HCT116 (cell line): ENCODE measurements around the gene DSTYK. TPM values are rescaled to one million over a fixed set of nuclear protein-coding genes. Genes with fewer than 3 reads are reported as not detected.

Source experiments
- ATAC-seq: fragments of 200-7000 bp; cut with Tn5 transposase; 2 replicates; pipeline ENCODE4 v1.9.1; 2020; ENCODE audit warnings: mild to moderate bottlenecking, moderate library complexity
- BruUV-seq: library from RNA; stranded (reverse); fragments of 400-500 nt; replicated peaks from 2 replicates; lab custom pipeline; 2021; lab: Mats Ljungman, UMichigan
- CTCF ChIA-PET: fragments of 300-600 bp; sonication (Branson Sonifier 250); formaldehyde crosslinking; loops from one replicate; lab custom pipeline; 2021; ENCODE audit warnings: antibody characterized with exemption; lab: Charles Lee
- POLR2A ChIA-PET: fragments of 300-600, 350-600 bp; sonication (Branson Sonifier 250); formaldehyde crosslinking; loops from one replicate; lab custom pipeline; 2021; ENCODE audit warnings: antibody characterized with exemption; lab: Charles Lee
- RAD21 ChIA-PET, 2 experiments: fragments of 300-600 bp; sonication (Branson Sonifier 250); formaldehyde crosslinking; loops; one replicate each; lab custom pipeline; 2023; ENCODE audit warnings: low total read pairs in 2 of 2; ENCODE audit not compliant: uncharacterized antibody in 2 of 2, unreplicated experiment in 2 of 2, low non-redundant PET in 1 of 2; lab: Charles Lee
- DNase-seq: peaks from one replicate; pipeline ENCODE4 v3.0.0-alpha.2; 2010; ENCODE audit warnings: low read depth, low spot score
- H2AFZ ChIP-seq: fragments of 200-600 bp; shearing (Covaris generic), sonication (generic); 2 replicates; pipeline ENCODE4 v1.6.1; 2017; ENCODE audit warnings: low read depth, mixed run types, mixed read lengths, antibody characterized with exemption, low read length; ENCODE audit not compliant: poor library complexity, severe bottlenecking
- H3K27ac ChIP-seq: 2 replicates; pipeline ENCODE4 v1.5.1; 2012; ENCODE audit warnings: low read depth, low read length
- H3K27me3 ChIP-seq: fragments of 200-600 bp; sonication (generic); 2 replicates; pipeline ENCODE4 v1.6.1; 2016; ENCODE audit warnings: mixed run types, low read length, mixed read lengths; ENCODE audit not compliant: insufficient read depth
- H3K36me3 ChIP-seq, 2 experiments: fragments of 200-500 bp in 1 of 2; fragments of 200-600 bp in 1 of 2; sonication (Bioruptor generic) in 1 of 2; sonication (generic) in 1 of 2; 2 replicates each; pipeline versions ENCODE4 v1.5.1 to v1.6.1; 2014 to 2016; ENCODE audit warnings: low read length in 2 of 2, inconsistent platforms in 1 of 2, mixed read lengths in 1 of 2, mixed run types in 1 of 2; ENCODE audit not compliant: insufficient read depth in 2 of 2, control insufficient read depth in 1 of 2
- H3K4me1 ChIP-seq, 2 experiments: fragments of 200-600 bp in 1 of 2; sonication (generic) in 1 of 2; 2 replicates each; pipeline versions ENCODE4 v1.5.1 to v1.6.1; 2012 to 2017; ENCODE audit warnings: low read length in 2 of 2, inconsistent platforms in 1 of 2, mild to moderate bottlenecking in 1 of 2, mixed read lengths in 1 of 2, mixed run types in 1 of 2, moderate library complexity in 1 of 2; ENCODE audit not compliant: insufficient read depth in 2 of 2, control insufficient read depth in 1 of 2
- H3K4me2 ChIP-seq: fragments of 200-600 bp; sonication (generic); 2 replicates; pipeline ENCODE4 v1.6.1; 2017; ENCODE audit warnings: mixed run types, low read length, mixed read lengths
- H3K4me3 ChIP-seq, 2 experiments: fragments of 200-600 bp in 1 of 2; sonication (generic) in 1 of 2; replicated peaks in 1 of 2; 2 replicates each; pipeline ENCODE4 v1.5.1; 2011 to 2016; ENCODE audit warnings: low read length in 2 of 2, control low read depth in 1 of 2, low read depth in 1 of 2, mild to moderate bottlenecking in 1 of 2, mixed read lengths in 1 of 2, mixed run types in 1 of 2
- H3K79me2 ChIP-seq: fragments of 200-600 bp; sonication (generic); 2 replicates; pipeline ENCODE4 v1.6.1; 2017; ENCODE audit warnings: mild to moderate bottlenecking, mixed run types, low read length, moderate library complexity, mixed read lengths; ENCODE audit not compliant: insufficient read depth
- H3K9ac ChIP-seq: fragments of 200-600 bp; sonication (generic); 2 replicates; pipeline ENCODE4 v1.6.1; 2016; ENCODE audit warnings: low read length, mixed read lengths
- H3K9me2 ChIP-seq: fragments of 200-600 bp; sonication (generic), shearing (Covaris generic); 2 replicates; pipeline ENCODE4 v1.6.1; 2017; ENCODE audit warnings: mixed run types, mild to moderate bottlenecking, moderate library complexity; ENCODE audit not compliant: insufficient read depth
- H3K9me3 ChIP-seq, 2 experiments: fragments of 200-500 bp in 1 of 2; fragments of 200-600 bp in 1 of 2; sonication (Bioruptor generic) in 1 of 2; sonication (generic) in 1 of 2; 2 replicates each; pipeline ENCODE4 v1.6.1; 2014 to 2017; ENCODE audit warnings: low read length in 2 of 2, mixed read lengths in 2 of 2, inconsistent platforms in 1 of 2, low read depth in 1 of 2, mild to moderate bottlenecking in 1 of 2, mixed run types in 1 of 2, moderate library complexity in 1 of 2; ENCODE audit not compliant: control insufficient read depth in 1 of 2, insufficient read depth in 1 of 2
- H4K20me1 ChIP-seq: fragments of 200-600 bp; sonication (generic), shearing (Covaris generic); 2 replicates; pipeline ENCODE4 v1.6.1; 2017; ENCODE audit warnings: mixed run types, mild to moderate bottlenecking, moderate library complexity; ENCODE audit not compliant: insufficient read depth
- ELF1 ChIP-seq: IDR thresholded peaks from 2 replicates; pipeline ENCODE4 v1.6.1; 2012; ENCODE audit warnings: low read depth, borderline replicate concordance
- EZH2 ChIP-seq: fragments of 200-600 bp; sonication (generic); IDR thresholded peaks from 2 replicates; pipeline ENCODE4 v1.6.1; 2017; ENCODE audit warnings: antibody characterized with exemption, mixed run types
- FOSL1 ChIP-seq: IDR thresholded peaks from 2 replicates; pipeline ENCODE4 v1.6.1; 2012; ENCODE audit warnings: low read depth
- SIN3A ChIP-seq: IDR thresholded peaks from 2 replicates; pipeline ENCODE4 v1.6.1; 2012; ENCODE audit warnings: low read depth
- YY1 ChIP-seq: IDR thresholded peaks from 2 replicates; pipeline ENCODE4 v1.6.1; 2011; ENCODE audit warnings: low read length, low read depth, moderate library complexity, mild to moderate bottlenecking; ENCODE audit not compliant: insufficient replicate concordance; ENCODE audit errors: extremely low read depth
- ZNF274 ChIP-seq: fragments of 200-500 bp; sonication (Bioruptor generic); IDR thresholded peaks from 2 replicates; pipeline ENCODE4 v1.6.1; 2014; ENCODE audit warnings: mild to moderate bottlenecking, low read depth, low read length, inconsistent platforms
- intact Hi-C: fragments of 100-400 bp; cut with micrococcal nuclease; formaldehyde crosslinking; loops from 2 replicates; pipeline ENCODE4 v1.10.0; 2022
- total RNA-seq: library from RNA; stranded (reverse); gene quantifications from one replicate; pipeline ENCODE4 v1.2.1, GENCODE V29; 2021; ENCODE audit not compliant: unreplicated experiment
- TF ChIP-seq, protein P1 (sequence below): IDR thresholded peaks from 2 replicates; pipeline ENCODE4 v1.6.1; 2012
- TF ChIP-seq, protein P2 (sequence below), 3 experiments: fragments of 200-600 bp in 1 of 3; sonication (generic) in 1 of 3; IDR thresholded peaks in 2 of 3; conservative IDR thresholded peaks in 1 of 3; 2 replicates each; pipeline ENCODE4 v1.5.1; 2012 to 2017; ENCODE audit warnings: low read depth in 2 of 3, low read length in 2 of 3, antibody characterized with exemption in 1 of 3, borderline replicate concordance in 1 of 3, control low read depth in 1 of 3, mild to moderate bottlenecking in 1 of 3, mixed read lengths in 1 of 3, mixed run types in 1 of 3, moderate library complexity in 1 of 3; ENCODE audit not compliant: insufficient read depth in 1 of 3
- TF ChIP-seq, protein P3 (sequence below): IDR thresholded peaks from 2 replicates; pipeline ENCODE4 v1.6.1; 2011; ENCODE audit warnings: mild to moderate bottlenecking, low read length, moderate library complexity; ENCODE audit not compliant: insufficient replicate concordance; ENCODE audit errors: extremely low read depth

The DSTYK gene
- total RNA-seq, 1 experiment from 2014 or later, result 6.6 TPM

DNA sequence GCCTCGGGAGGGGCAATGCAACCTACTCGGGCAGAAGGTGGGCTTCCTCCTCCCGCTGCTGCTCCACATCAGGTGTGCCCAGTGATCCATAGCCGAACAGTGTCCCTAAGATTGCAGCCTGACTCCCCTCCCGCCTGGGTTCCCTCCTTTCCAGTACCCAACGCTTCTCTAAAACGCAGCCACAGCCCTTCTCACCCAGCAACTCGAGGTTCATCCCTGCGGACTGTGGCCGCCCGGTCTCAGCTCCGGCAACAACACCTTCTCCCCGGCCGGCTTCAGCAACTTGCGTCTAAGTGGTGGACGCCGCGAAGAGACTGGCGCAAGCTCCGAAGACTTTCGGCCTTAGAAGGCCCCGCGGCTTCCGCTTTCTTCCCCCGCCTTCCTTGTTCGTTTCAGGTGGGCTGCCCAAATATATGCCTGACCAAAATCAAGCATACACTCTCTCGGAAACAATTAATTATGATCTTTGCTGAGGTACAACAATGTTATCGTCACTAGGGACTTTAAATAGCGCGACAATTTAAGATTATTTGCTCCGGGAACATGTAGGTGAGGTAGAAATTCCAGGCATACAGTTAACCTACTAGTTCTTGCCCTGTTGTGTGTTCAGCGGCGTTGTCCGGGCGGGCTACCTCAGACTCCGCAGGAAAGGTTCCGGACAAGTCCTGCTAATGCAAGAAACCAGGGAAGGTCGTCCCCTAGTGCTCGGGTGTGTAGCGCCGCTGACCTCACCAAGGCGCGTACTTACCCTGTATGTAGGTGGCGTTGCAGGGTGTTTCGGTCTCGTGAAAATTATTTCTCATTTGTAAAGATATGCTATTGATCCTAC is 89.6 kb downstream of the DSTYK start, which contains the start of gene RBBP5 (continued):
- TF ChIP-seq EZH2, result no peak
- TF ChIP-seq SIN3A, result peak; percentile 86
- TF ChIP-seq, protein P1, sequence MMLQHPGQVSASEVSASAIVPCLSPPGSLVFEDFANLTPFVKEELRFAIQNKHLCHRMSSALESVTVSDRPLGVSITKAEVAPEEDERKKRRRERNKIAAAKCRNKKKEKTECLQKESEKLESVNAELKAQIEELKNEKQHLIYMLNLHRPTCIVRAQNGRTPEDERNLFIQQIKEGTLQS, result no peak
- TF ChIP-seq YY1, result peak; percentile 88

DNA sequence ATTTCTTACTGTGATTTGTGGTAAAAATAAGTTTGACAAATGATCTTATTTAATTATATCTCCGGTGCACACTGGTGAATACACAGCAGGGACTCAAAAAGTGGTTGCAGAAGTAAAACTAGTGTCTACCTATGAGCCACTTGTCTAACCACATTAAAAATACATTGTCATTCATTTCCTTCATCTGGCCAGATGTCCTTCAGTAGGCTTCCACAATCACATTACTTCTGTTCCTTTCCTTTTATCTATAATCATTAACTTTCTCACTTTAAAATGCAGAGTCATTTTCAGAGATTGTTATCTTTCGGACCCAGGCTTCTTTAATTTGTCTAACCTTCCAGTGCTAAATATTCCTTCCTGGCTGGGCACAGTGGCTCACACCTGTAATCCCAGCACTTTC is 92.8 kb downstream of the DSTYK start:
- Histone ChIP-seq H3K36me3 (peaks cover 8 to 14% of the 10 kb centered on the region in 2 experiments; a peak in 3 of 4 replicates), H3K27me3 (no peaks in the 10 kb centered on the region), H3K9ac (no peak overlapping the region), H3K79me2 (peaks cover 73% of the 10 kb centered on the region), H3K9me3 (no peaks in the 10 kb centered on the region), H3K4me1 (peaks cover 7 to 22% of the 10 kb centered on the region in 2 experiments; a peak in 3 of 4 replicates), H3K4me3 (no peak overlapping the region), H3K27ac (no peak overlapping the region), H3K4me2 (no peak overlapping the region), H4K20me1 (no peaks in the 10 kb centered on the region), H2AFZ (no peak overlapping the region), H3K9me2 (no peaks in the 10 kb centered on the region)
- intact Hi-C loops, result no loop called here
- CTCF ChIA-PET, result interaction anchor here (1.3 kb wide), 1 partner anchor 57 kb away, joined by 3 read pairs; no protein-coding TSS in a partner anchor
- DNase-seq (no peak), ATAC-seq (no peak)
- BruUV-seq, result no TSS peak
- RAD21 ChIA-PET, result no interaction called here
- no peak for TF ChIP-seq SIN3A
- no peak for TF ChIP-seq FOSL1
- TF ChIP-seq, protein P2, sequence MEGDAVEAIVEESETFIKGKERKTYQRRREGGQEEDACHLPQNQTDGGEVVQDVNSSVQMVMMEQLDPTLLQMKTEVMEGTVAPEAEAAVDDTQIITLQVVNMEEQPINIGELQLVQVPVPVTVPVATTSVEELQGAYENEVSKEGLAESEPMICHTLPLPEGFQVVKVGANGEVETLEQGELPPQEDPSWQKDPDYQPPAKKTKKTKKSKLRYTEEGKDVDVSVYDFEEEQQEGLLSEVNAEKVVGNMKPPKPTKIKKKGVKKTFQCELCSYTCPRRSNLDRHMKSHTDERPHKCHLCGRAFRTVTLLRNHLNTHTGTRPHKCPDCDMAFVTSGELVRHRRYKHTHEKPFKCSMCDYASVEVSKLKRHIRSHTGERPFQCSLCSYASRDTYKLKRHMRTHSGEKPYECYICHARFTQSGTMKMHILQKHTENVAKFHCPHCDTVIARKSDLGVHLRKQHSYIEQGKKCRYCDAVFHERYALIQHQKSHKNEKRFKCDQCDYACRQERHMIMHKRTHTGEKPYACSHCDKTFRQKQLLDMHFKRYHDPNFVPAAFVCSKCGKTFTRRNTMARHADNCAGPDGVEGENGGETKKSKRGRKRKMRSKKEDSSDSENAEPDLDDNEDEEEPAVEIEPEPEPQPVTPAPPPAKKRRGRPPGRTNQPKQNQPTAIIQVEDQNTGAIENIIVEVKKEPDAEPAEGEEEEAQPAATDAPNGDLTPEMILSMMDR (IDR thresholded peaks at IDR 0.05 in 2 of 3, conservative IDR thresholded peaks at IDR 0.05 in 1 of 3; ENCODE audit: borderline replicate concordance in 1 of 3, insufficient read depth in 1 of 3, low read depth in 2 of 3, low read length in 2 of 3), result no peak
- no peak for TF ChIP-seq ZNF274
- no peak for TF ChIP-seq YY1
- no peak for TF ChIP-seq ELF1
- TF ChIP-seq, protein P3, sequence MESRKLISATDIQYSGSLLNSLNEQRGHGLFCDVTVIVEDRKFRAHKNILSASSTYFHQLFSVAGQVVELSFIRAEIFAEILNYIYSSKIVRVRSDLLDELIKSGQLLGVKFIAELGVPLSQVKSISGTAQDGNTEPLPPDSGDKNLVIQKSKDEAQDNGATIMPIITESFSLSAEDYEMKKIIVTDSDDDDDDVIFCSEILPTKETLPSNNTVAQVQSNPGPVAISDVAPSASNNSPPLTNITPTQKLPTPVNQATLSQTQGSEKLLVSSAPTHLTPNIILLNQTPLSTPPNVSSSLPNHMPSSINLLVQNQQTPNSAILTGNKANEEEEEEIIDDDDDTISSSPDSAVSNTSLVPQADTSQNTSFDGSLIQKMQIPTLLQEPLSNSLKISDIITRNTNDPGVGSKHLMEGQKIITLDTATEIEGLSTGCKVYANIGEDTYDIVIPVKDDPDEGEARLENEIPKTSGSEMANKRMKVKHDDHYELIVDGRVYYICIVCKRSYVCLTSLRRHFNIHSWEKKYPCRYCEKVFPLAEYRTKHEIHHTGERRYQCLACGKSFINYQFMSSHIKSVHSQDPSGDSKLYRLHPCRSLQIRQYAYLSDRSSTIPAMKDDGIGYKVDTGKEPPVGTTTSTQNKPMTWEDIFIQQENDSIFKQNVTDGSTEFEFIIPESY, result no peak
- TF ChIP-seq, protein P1, result no peak
- POLR2A ChIA-PET, result no interaction called here
